Activated CD4-positive, alpha-beta T cell treated with anti-CD3 and anti-CD28 coated beads for 36 hours (primary cell): Measurements from ENCODE around the gene STUB1. TPM values are rescaled to one million over a fixed set of nuclear protein-coding genes. Genes with fewer than 3 reads are reported as not detected.

Experiments used
- ATAC-seq: fragments of 200-7000 bp; cut with Tn5 transposase; one replicate; pipeline ENCODE4 v1.10.0; 2021; ENCODE audit warnings: mild to moderate bottlenecking, moderate library complexity
- CTCF ChIA-PET: fragments of 350-600 bp; sonication (Branson Sonifier 250); formaldehyde crosslinking; loops from one replicate; lab custom pipeline; 2021; ENCODE audit warnings: antibody characterized with exemption; lab: Charles Lee
- POLR2A ChIA-PET: fragments of 350-600 bp; sonication (Branson Sonifier 250); formaldehyde crosslinking; loops from one replicate; lab custom pipeline; 2021; ENCODE audit warnings: antibody characterized with exemption, inconsistent platforms; lab: Charles Lee
- DNase-seq: peaks from one replicate; pipeline ENCODE4 v3.0.0-alpha.2; 2020
- H3K27ac Mint-ChIP-seq: one replicate; pipeline ENCODE4 v1.8.0; 2021; ENCODE audit warnings: mixed read lengths
- H3K27me3 Mint-ChIP-seq: one replicate; pipeline ENCODE4 v1.8.0; 2021; ENCODE audit warnings: mixed read lengths
- H3K36me3 Mint-ChIP-seq: one replicate; pipeline ENCODE4 v1.8.0; 2021; ENCODE audit warnings: low read depth, mixed read lengths
- H3K4me1 Mint-ChIP-seq: one replicate; pipeline ENCODE4 v1.8.0; 2021; ENCODE audit warnings: mixed read lengths
- H3K4me3 Mint-ChIP-seq: one replicate; pipeline ENCODE4 v1.8.0; 2021; ENCODE audit warnings: mild to moderate bottlenecking, moderate library complexity, mixed read lengths
- H3K9me3 Mint-ChIP-seq: one replicate; pipeline ENCODE4 v1.8.0; 2021; ENCODE audit warnings: low read depth, mixed read lengths
- intact Hi-C, 2 experiments: fragments of 100-400 bp; cut with DNase I in 1 of 2; cut with micrococcal nuclease in 1 of 2; formaldehyde crosslinking; loops; one replicate each; pipeline versions ENCODE4 v1.14.2 to v1.15.1; 2022 to 2024; cut with DNase I, micrococcal nuclease
- total RNA-seq, 2 experiments: library from RNA; stranded (reverse); gene quantifications; one replicate each; pipeline ENCODE4 v1.2.3, GENCODE V29; 2021

STUB1 gene
- total RNA-seq, 2 experiments from 2014 or later, result 61.1 to 67.0 TPM

- no peak for ATAC-seq
- ChIA-PET CTCF (interaction anchor here (0.6 to 1.0 kb wide), 2 partner anchors 39 to 60 kb away, joined by 4 read pairs; no protein-coding TSS in a partner anchor), POLR2A (no interaction called here)
- no peaks in the 10 kb centered on the region for H3K9me3 Mint-ChIP-seq
- H3K4me3 Mint-ChIP-seq, result peak overlapping the region; percentile 76
- intact Hi-C loops, result loop anchor here (5.0 kb wide), 7 partner anchors 40 to 1090 kb away; partner anchors contain the start of genes ANTKMT (in 1 of the 2), CAPN15 (in 1 of the 2), DECR2 (in 1 of the 2) and EME2 (in 1 of the 2)
- peaks cover 32% of the 10 kb centered on the region for H3K36me3 Mint-ChIP-seq
- peaks cover 34% of the 10 kb centered on the region for H3K4me1 Mint-ChIP-seq
- H3K27ac Mint-ChIP-seq, result peak overlapping the region; percentile 26
- H3K27me3 Mint-ChIP-seq, result no peaks in the 10 kb centered on the region
- DNase-seq, result no peak
These were observed 1.7 kb downstream of the STUB1 start for GRCh38 chr16:681746-682427.

GRCh38 chr16:682493-683395 lies 2.5 kb downstream of the STUB1 start:
- H3K27me3 Mint-ChIP-seq, result no peaks in the 10 kb centered on the region
- POLR2A ChIA-PET, result no interaction called here
- intact Hi-C loops, result loop anchor here (5.0 kb wide), 7 partner anchors 40 to 1090 kb away; partner anchors contain the start of genes ANTKMT (in 1 of the 2), CAPN15 (in 1 of the 2), DECR2 (in 1 of the 2) and EME2 (in 1 of the 2)

GRCh38 chr16:683396-684070 lies 3.3 kb downstream of the STUB1 start:
- CTCF ChIA-PET, result interaction anchor here (0.6 to 1.0 kb wide), 3 partner anchors 29 to 258 kb away, joined by 3 to 4 read pairs (median 4); partner anchors contain the start of gene RAB11FIP3
- no peaks in the 10 kb centered on the region for H3K9me3 Mint-ChIP-seq
- H3K4me1 Mint-ChIP-seq, result peaks cover 36% of the 10 kb centered on the region
- POLR2A ChIA-PET, result no interaction called here
- peak overlapping the region; percentile 58 for H3K27ac Mint-ChIP-seq
- H3K27me3 Mint-ChIP-seq, result no peaks in the 10 kb centered on the region
- H3K4me3 Mint-ChIP-seq, result peak overlapping the region; percentile 76
- intact Hi-C loops, result loop anchor here (1.0 to 5.0 kb wide), 13 partner anchors 15 to 1089 kb away; partner anchors contain the start of genes ANTKMT (in 2 of the 2), METTL26 (in 2 of the 2), CAPN15 (in 1 of the 2) and CHTF18 (in 1 of the 2)
- peaks cover 32% of the 10 kb centered on the region for H3K36me3 Mint-ChIP-seq
- ATAC-seq (no peak), DNase-seq (peak; percentile 41)

More at GRCh38 chr16:682493-683395, 2.5 kb downstream of the STUB1 start:
- Mint-ChIP-seq H3K9me3 (no peaks in the 10 kb centered on the region), H3K36me3 (peaks cover 32% of the 10 kb centered on the region), H3K4me1 (peaks cover 34% of the 10 kb centered on the region), H3K27ac (peak overlapping the region; percentile 58), H3K4me3 (peak overlapping the region; percentile 76)
- DNase-seq, result no peak
- ATAC-seq, result no peak
- CTCF ChIA-PET, result interaction anchor here (0.6 kb wide), 1 partner anchor 195 kb away, joined by 4 read pairs; no protein-coding TSS in a partner anchor

GRCh38 chr16:684071-684794 lies 4.0 kb downstream of the STUB1 start, which contains the start of gene JMJD8:
JMJD8 (minus strand) TSS chr16:684334; CDS start chr16:684319, 15 bp downstream.
- peak within 1 kb of the TSS; percentile 58 for H3K27ac Mint-ChIP-seq
- no peaks in the 10 kb centered on the region for H3K27me3 Mint-ChIP-seq
- ChIA-PET POLR2A (no interaction called here), CTCF (interaction anchor here (0.6 to 1.0 kb wide), 2 partner anchors 28 to 259 kb away, joined by 3 to 4 read pairs; partner anchors contain the start of gene RAB11FIP3)
- DNase-seq, result peak; percentile 99
- H3K36me3 Mint-ChIP-seq, result peaks cover 32% of the 10 kb centered on the region
- H3K9me3 Mint-ChIP-seq, result no peaks in the 10 kb centered on the region
- intact Hi-C loops, result loop anchor here (1.0 to 5.0 kb wide), 13 partner anchors 15 to 1088 kb away; partner anchors contain the start of genes ANTKMT (in 2 of the 2), METTL26 (in 2 of the 2), CAPN15 (in 1 of the 2) and CHTF18 (in 1 of the 2)
- peak within 1 kb of the TSS; percentile 76 for H3K4me3 Mint-ChIP-seq
- peak; percentile 80 for ATAC-seq
- H3K4me1 Mint-ChIP-seq, result peaks cover 40% of the 10 kb centered on the region

- H3K27me3 Mint-ChIP-seq, result no peaks in the 10 kb centered on the region
- CTCF ChIA-PET, result no interaction called here
- POLR2A ChIA-PET, result no interaction called here
- DNase-seq (no peak), ATAC-seq (no peak)
- intact Hi-C loops, result loop anchor here (1.0 to 5.0 kb wide), 13 partner anchors 16 to 1087 kb away; partner anchors contain the start of genes ANTKMT (in 2 of the 2), METTL26 (in 2 of the 2), CAPN15 (in 1 of the 2) and CHTF18 (in 1 of the 2)
- H3K36me3 Mint-ChIP-seq, result peaks cover 32% of the 10 kb centered on the region
- H3K4me3 Mint-ChIP-seq, result no peak overlapping the region
- H3K4me1 Mint-ChIP-seq, result peaks cover 42% of the 10 kb centered on the region
- no peaks in the 10 kb centered on the region for H3K9me3 Mint-ChIP-seq
- no peak overlapping the region for H3K27ac Mint-ChIP-seq
These were observed 4.9 kb downstream of the STUB1 start for GRCh38 chr16:684961-685696.

GRCh38 chr16:685967-686366 lies 5.8 kb downstream of the STUB1 start:
- peaks cover 46% of the 10 kb centered on the region for H3K4me1 Mint-ChIP-seq
- intact Hi-C loops, result loop anchor here in 1 of 2 experiments (2.0 kb wide), 1 partner anchor 17 kb away; the partner anchor contains the start of gene RHOT2

GRCh38 chr16:686459-687260 lies 6.5 kb downstream of the STUB1 start:
- H3K9me3 Mint-ChIP-seq, result no peaks in the 10 kb centered on the region
- H3K27ac Mint-ChIP-seq, result no peak overlapping the region
- peaks cover 26% of the 10 kb centered on the region for H3K36me3 Mint-ChIP-seq
- ATAC-seq (no peak), DNase-seq (no peak)
- peaks cover 39% of the 10 kb centered on the region for H3K4me1 Mint-ChIP-seq
- ChIA-PET CTCF (no interaction called here), POLR2A (no interaction called here)
- no peak overlapping the region for H3K4me3 Mint-ChIP-seq
- intact Hi-C loops, result no loop called here
- no peaks in the 10 kb centered on the region for H3K27me3 Mint-ChIP-seq

More at GRCh38 chr16:685967-686366, 5.8 kb downstream of the STUB1 start:
- CTCF ChIA-PET, result interaction anchor here (0.5 kb wide), 1 partner anchor 1529 kb away, joined by 4 read pairs; the partner anchor contains the start of gene PGP
- ATAC-seq, result no peak
- Mint-ChIP-seq H3K27me3 (no peaks in the 10 kb centered on the region), H3K36me3 (peaks cover 31% of the 10 kb centered on the region), H3K27ac (no peak overlapping the region), H3K9me3 (no peaks in the 10 kb centered on the region), H3K4me3 (no peak overlapping the region)
- peak; percentile 47 for DNase-seq
- POLR2A ChIA-PET, result no interaction called here

GRCh38 chr16:687499-687898 lies 7.3 kb downstream of the STUB1 start:
- no peaks in the 10 kb centered on the region for H3K27me3 Mint-ChIP-seq
- DNase-seq (no peak), ATAC-seq (no peak)
- intact Hi-C loops, result no loop called here
- ChIA-PET POLR2A (no interaction called here), CTCF (interaction anchor here (0.6 kb wide), 1 partner anchor 17 kb away, joined by 3 read pairs; no protein-coding TSS in a partner anchor)
- no peaks in the 10 kb centered on the region for H3K9me3 Mint-ChIP-seq
- H3K4me3 Mint-ChIP-seq, result no peak overlapping the region
- peaks cover 31% of the 10 kb centered on the region for H3K4me1 Mint-ChIP-seq
- peaks cover 19% of the 10 kb centered on the region for H3K36me3 Mint-ChIP-seq
- H3K27ac Mint-ChIP-seq, result no peak overlapping the region
